Measurements from ENCODE around the gene FAM136A.
"Not testable (repeated sequence)": the region's sequence is repeated elsewhere in the genome, so short reads cannot be mapped to it uniquely, and the experiment has no call there.

The FAM136A gene

GRCh38 chr2:70301344-70302194 is at the start of gene FAM136A:
Gene FAM136A (minus strand): TSS chr2:70302067. CDS start chr2:70302011, 56 bp downstream.
- peak; percentile 71 for DNase-seq (ENCODE audit: low spot score)

GRCh38 chr2:70349921-70350685 is 48.2 kb upstream of the FAM136A start:
- no peak for DNase-seq (ENCODE audit: low spot score)

DNA sequence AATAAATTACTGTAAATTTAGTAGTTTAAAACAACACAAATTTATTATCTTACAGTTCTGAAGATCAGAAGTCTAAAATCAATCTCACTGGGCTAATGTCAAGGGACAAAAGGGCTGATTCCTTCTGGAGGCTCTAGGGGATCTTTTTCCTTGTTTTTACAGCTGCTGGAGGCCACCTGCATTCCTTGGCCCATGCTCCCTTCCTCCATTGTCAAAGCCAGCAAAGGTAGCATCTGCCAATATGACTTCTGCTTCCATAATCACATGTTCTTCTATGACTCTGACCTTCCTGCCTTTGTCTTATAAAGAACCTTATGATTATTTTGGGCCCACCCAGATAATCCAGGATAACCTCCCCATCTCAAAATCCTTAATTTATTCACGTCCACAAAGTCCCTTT is 46.0 kb upstream of the FAM136A start:
- DNase-seq (ENCODE audit: low spot score): no peak

DNA sequence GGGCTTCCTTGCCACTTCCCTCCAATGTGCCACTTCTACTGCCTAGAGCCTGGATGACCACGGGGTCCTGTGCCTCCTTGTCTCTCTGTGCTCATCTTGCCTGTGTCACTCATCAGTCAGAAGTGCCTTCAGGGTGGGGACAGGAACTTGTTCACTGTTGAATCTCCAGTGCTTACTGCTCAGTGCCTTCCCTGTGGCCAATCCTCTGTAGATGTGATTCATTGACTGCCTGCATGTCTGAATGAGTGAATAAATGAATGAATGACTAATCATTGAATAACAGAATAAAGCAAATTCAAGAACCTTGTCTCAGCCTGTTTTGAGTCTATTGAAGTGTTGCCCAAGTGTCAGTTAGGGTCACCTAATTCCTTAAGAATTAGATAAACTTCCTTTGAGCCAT is 42.3 kb upstream of the FAM136A start:
- DNase-seq (ENCODE audit: low spot score): no peak

- no peak for DNase-seq (ENCODE audit: low spot score)
Observed at GRCh38 chr2:70341477-70341765, 39.6 kb upstream of the FAM136A start.

- DNase-seq (ENCODE audit: low spot score): peak; percentile 79
Observed at GRCh38 chr2:70340761-70341476, 39.1 kb upstream of the FAM136A start.

GRCh38 chr2:70340075-70340474 is 38.2 kb upstream of the FAM136A start:
- no peak for DNase-seq (ENCODE audit: low spot score)

DNA sequence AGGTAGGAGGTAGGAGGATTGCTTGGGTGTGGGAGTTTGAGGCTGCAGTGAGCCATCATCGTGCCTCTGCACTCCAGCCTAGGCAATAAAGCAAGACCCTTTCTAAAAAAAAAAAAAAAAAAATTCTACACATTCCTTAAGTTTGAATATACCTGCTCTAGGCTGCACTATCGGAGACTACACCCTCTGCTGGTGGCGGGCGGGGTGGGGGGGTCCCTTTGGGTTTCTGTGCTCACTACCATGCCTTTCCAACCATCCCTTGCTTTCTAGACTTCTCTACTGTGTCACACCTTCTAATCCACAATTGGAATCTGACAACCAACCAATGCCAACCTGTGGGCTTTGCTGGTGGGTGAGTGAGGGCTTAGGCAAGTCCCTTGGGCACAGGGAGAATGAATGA is 34.7 kb upstream of the FAM136A start:
- DNase-seq (ENCODE audit: low spot score): no peak

DNA sequence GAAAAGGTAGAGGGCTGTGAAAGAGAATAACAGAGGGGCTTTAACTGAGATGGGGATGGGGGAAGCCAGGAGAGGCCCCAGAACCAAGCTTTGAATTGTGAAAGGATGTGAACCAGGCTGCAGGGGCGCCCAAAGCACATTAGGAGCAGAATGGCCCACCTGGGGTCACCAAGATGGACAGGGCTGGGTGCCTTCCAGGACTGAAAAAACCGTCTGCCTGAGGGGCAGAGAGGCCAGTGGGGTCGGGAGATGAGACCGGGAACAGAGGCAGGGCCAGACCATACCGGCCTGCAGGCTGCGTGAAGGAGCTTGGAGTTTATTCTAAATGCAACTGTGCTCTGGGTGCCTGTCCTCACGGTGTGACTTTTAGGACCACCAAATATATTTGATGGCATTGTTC is 29.1 kb upstream of the FAM136A start:
- DNase-seq (ENCODE audit: low spot score): no peak

DNA sequence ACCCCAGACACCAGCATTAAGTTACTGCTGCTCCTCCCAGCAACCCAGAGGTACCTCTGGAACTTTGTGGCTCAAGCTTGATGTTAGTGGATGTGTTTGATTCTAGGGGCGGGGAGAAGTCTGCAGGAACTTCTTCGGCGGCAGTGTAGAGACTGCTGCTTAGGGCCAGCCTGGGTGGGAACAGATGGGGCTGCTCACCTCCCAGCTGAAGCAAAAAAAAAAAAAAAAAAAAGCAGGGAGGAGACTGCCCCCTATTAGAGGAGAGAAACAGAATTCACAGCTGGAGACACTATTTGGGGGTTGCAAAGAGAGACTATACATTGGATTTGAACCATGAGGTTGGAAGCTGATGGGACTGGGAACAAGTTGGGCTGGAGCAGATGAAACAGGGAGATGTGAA is 28.6 kb upstream of the FAM136A start:
- no peak for DNase-seq (ENCODE audit: low spot score)

DNA sequence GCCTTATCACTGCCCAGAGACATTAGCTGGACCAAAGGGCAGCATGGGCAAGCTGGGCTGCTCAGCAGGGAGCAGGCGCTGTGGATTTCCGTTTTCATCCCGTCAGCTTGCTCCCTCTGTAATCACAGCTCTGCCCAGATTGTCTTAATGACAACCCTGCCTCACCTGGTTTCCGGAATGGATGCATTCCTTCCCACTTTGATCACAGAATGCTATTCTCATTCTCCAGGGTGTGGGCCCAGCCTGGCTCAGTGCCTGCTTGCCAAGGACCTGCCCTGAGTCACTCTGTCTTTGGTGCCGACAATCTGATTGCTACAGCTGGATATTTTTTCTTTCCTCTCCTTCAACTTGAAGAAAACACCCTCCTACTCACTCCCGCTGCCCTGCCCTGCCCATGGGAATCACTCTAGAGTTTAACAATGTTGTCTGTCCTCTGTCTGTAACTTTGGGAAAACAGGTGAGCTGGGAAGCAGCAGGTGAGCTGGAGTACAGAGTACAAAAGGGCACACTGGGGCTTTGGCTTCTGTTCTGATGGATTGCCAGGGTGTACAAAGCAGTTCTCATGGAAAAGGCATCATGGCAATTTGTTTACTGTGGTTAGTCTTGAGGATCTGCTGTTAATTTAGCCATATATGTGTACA is 27.2 kb upstream of the FAM136A start:
- DNase-seq (ENCODE audit: low spot score): no peak

DNA sequence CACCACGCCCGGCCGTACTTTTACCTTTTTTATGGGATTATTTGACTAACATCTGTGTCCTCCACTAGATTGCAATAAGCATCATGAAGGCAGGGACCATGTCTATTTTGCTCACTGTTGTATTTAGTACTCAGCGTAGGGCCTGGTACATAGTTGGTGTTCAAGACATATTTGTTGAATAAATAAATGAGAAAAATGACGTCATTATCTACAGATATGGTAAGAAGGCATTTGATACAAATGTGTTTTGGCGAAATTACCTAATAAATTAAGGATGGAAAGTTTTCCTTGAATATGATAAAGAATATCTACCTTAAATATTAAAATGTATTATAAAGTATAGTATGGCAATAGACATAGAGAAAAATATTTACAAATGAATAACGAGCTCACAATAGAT is 24.0 kb upstream of the FAM136A start:
- no peak for DNase-seq (ENCODE audit: low spot score)

DNA sequence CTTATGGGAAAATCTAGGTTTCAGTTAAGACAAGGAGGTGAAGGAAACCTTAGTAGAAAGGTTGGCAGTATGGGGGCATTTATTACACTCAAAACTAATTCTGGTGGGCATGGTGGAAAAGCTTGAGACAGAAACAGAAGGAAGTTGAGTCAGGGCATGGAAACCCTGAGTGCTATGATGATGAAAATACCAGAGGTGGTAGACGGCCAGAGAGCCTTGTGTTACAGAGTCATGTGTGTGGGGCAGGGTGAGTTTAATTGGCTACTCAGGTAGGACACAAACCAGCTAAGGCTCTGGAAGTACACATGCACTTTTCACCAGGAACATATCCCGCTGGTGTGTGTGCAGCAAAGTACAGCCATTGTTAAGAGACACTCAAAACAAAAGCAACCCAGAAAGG is 20.7 kb upstream of the FAM136A start:
- DNase-seq (ENCODE audit: low spot score): no peak

- DNase-seq (ENCODE audit: low spot score): no peak
Observed at GRCh38 chr2:70321370-70321769, 19.5 kb upstream of the FAM136A start.

DNA sequence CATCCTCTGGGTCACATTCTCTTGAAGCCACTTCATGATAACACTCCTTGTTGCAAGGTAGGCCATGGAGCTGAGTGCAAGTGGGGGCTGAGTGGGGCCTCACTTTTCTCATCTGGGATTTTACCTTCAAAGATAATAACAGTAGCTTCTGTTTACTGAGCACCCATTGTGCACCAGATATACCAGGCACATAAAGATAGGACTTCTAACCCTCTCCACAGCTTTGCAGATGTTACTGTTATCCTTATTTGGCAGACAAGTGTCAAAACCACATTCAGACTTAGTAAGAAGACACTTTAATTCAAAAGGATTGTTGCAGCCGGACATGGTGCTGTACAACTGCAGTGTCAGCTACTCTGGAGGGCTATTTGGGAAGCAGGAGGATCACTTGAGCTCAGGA is 12.8 kb upstream of the FAM136A start:
- DNase-seq (ENCODE audit: low spot score): no peak

DNA sequence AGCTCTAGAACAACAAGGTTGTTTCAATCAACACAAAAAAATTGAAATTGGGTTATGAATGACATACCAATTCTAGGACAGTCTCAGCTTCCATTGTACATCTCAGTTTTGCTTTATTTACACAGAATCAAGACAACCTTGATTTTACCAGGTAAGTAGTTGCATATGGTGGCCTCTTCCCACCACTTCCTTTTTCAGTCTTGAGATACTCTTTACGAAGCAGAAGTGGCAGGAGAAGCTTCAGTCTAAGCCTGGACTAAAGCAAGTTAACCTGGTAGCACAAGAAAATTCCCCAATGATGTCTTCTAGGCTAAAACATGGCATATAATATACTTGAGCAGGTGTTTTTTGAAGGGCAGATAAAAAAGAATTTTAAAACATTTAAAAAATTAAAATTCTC is 10.7 kb upstream of the FAM136A start:
- DNase-seq (ENCODE audit: low spot score): no peak

GRCh38 chr2:70310899-70311298 is 9.0 kb upstream of the FAM136A start:
- no peak for DNase-seq (ENCODE audit: low spot score)

DNA sequence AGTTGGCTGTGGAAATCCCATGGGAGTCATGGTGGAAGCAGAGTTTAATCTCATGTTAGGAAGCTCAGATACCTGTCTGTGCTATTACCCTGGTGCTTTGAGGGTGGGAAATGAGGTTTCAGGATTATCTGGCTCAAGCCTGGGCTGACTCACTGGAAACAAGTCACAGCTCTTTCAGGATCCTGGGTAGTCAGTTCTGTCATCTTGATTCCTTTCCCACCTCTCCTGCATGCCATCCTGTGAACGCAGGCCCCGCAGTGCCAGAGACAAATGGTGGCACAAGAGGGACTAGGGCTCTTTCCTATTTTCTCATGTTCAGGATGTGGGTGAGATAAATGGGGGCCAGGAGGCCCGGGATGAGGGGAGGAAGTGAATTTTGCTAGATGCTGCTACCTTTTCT is 3.7 kb upstream of the FAM136A start:
- DNase-seq (ENCODE audit: low spot score): no peak

GRCh38 chr2:70304498-70304897 is 2.6 kb upstream of the FAM136A start:
- DNase-seq (ENCODE audit: low spot score): no peak

DNA sequence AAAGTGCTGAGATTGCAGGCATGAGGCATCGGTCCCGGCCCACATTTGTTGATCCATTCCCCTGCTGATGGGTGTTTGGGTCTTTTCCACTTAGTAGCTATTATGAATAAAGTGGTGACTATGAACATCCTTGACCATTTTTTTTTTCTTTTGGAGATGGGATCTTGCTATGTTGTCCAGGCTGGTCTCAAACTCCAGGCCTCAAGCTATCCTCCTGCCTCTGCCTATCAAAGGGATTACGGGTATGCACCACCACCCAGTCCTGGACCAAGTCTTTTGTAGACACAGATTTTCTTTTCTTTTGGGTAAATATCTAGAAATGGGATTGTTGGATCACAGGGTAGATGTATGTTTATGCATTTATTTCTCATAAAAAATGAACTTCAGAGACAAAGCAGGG is 1.3 kb upstream of the FAM136A start:
- DNase-seq (ENCODE audit: low spot score): no peak

GRCh38 chr2:70302195-70302546 is 304 bp upstream of the FAM136A start:
- DNase-seq (ENCODE audit: low spot score): not testable (repeated sequence)

GRCh38 chr2:70300771-70301343 is 1.0 kb downstream of the FAM136A start:
- no peak for DNase-seq (ENCODE audit: low spot score)

Data from COLO829 (cell line).